Endothelial cell of umbilical vein (primary cell): ENCODE results near the gene ABCD1. TPM values are rescaled to one million over a fixed set of nuclear protein-coding genes. Genes with fewer than 3 reads are reported as not detected.
A peak's percentile ranks its signal among the peaks of the same experiment; 100 is the strongest.

Experiments
- BruUV-seq: library from RNA; stranded (reverse); fragments of 400-500 nt; replicated peaks from 2 replicates; lab custom pipeline; 2021; lab: Mats Ljungman, UMichigan
- CTCF ChIA-PET: fragments of 300-600, 350-600 bp; sonication (Branson Sonifier 250); formaldehyde crosslinking; loops from one replicate; lab custom pipeline; 2021; ENCODE audit warnings: antibody characterized with exemption, inconsistent platforms; lab: Charles Lee
- POLR2A ChIA-PET: fragments of 300-600, 350-600 bp; sonication (Branson Sonifier 250); formaldehyde crosslinking; loops from one replicate; lab custom pipeline; 2021; ENCODE audit warnings: antibody characterized with exemption, inconsistent platforms; lab: Charles Lee
- DNase-seq: peaks from one replicate; pipeline ENCODE4 v3.0.0-alpha.2; 2011; ENCODE audit warnings: low read depth, low spot score
- FAIRE-seq: peaks from 2 replicates; lab custom pipeline; 2011; peaks lifted over from hg19 to GRCh38; lab: Jason Lieb, UNC
- H2AFZ ChIP-seq: 2 replicates; pipeline ENCODE4 v1.6.0; 2012; ENCODE audit warnings: low read depth, low read length, control low read depth, inconsistent platforms
- H3K27ac ChIP-seq: 2 replicates; pipeline ENCODE4 v1.5.1; 2011; ENCODE audit warnings: low read depth, mild to moderate bottlenecking, control low read depth, low read length, moderate library complexity; ENCODE audit not compliant: insufficient read depth
- H3K27me3 ChIP-seq, 2 experiments: 2 replicates each; pipeline versions ENCODE4 v1.6.0 to v1.6.1; 2011; ENCODE audit warnings: low read length in 2 of 2, mixed read lengths in 1 of 2; ENCODE audit not compliant: control insufficient read depth in 2 of 2, insufficient read depth in 2 of 2
- H3K36me3 ChIP-seq, 2 experiments: 2 replicates in 1 of 2; 3 replicates in 1 of 2; pipeline ENCODE4 v1.5.1; 2011; ENCODE audit warnings: low read length in 2 of 2, mild to moderate bottlenecking in 1 of 2, moderate library complexity in 1 of 2; ENCODE audit not compliant: control insufficient read depth in 2 of 2, insufficient read depth in 2 of 2; ENCODE audit errors: extremely low read depth in 1 of 2
- H3K4me1 ChIP-seq: 3 replicates; pipeline ENCODE4 v1.5.1; 2011; ENCODE audit warnings: mild to moderate bottlenecking, low read length; ENCODE audit not compliant: control insufficient read depth, insufficient read depth; ENCODE audit errors: extremely low read depth
- H3K4me2 ChIP-seq: 2 replicates; pipeline ENCODE4 v1.6.1; 2011; ENCODE audit warnings: low read length, control low read depth, mixed read lengths; ENCODE audit not compliant: insufficient read depth
- H3K4me3 ChIP-seq, 3 experiments: fragments of 200-600 bp in 1 of 3; sonication (generic), shearing (Covaris generic) in 1 of 3; replicated peaks in 1 of 3; 2 replicates each; pipeline ENCODE4 v1.5.1; 2011 to 2016; ENCODE audit warnings: control low read depth in 3 of 3, low read length in 3 of 3, mild to moderate bottlenecking in 2 of 3, inconsistent platforms in 1 of 3, low read depth in 1 of 3, moderate library complexity in 1 of 3; ENCODE audit not compliant: insufficient read depth in 1 of 3
- H3K79me2 ChIP-seq: 2 replicates; pipeline ENCODE4 v1.6.0; 2012; ENCODE audit warnings: low read length, inconsistent platforms; ENCODE audit not compliant: control insufficient read depth, insufficient read depth
- H3K9ac ChIP-seq: replicated peaks from 2 replicates; pipeline ENCODE3; 2011; ENCODE audit warnings: low read length, control low read depth; ENCODE audit not compliant: insufficient read depth; ENCODE audit errors: extremely low read depth
- H3K9me1 ChIP-seq: replicated peaks from 3 replicates; pipeline ENCODE4 v1.6.0; 2011; ENCODE audit warnings: mild to moderate bottlenecking, low read length; ENCODE audit not compliant: control insufficient read depth, insufficient read depth; ENCODE audit errors: extremely low read depth
- H3K9me3 ChIP-seq: replicated peaks from 2 replicates; pipeline ENCODE4 v1.5.1; 2012; ENCODE audit warnings: low read length, inconsistent platforms; ENCODE audit not compliant: control insufficient read depth, insufficient read depth
- H4K20me1 ChIP-seq: replicated peaks from 2 replicates; pipeline ENCODE3; 2011; ENCODE audit warnings: mild to moderate bottlenecking, low read length; ENCODE audit not compliant: control insufficient read depth, insufficient read depth; ENCODE audit errors: extremely low read depth
- MYC ChIP-seq: IDR thresholded peaks from one replicate; pipeline ENCODE4 v1.6.1; 2011; ENCODE audit warnings: mild to moderate bottlenecking, low read depth, low read length
- POLR2AphosphoS5 ChIP-seq: IDR thresholded peaks from 2 replicates; pipeline ENCODE4 v1.6.1; 2012; ENCODE audit warnings: low read depth, mild to moderate bottlenecking, control low read depth, low read length, moderate library complexity; ENCODE audit not compliant: insufficient read depth
- dilution Hi-C: fragments of 300-500 bp; cut with MboI; formaldehyde crosslinking; loops from one replicate; pipeline ENCODE4 v1.15.0; 2019; ENCODE audit warnings: low sequenced_read_pairs; ENCODE audit not compliant: extremely low pct_ligation_motif_present
- intact Hi-C: fragments of 100-400 bp; cut with micrococcal nuclease; formaldehyde crosslinking; loops from one replicate; pipeline ENCODE4 v1.10.0; 2022
- polyA plus RNA-seq, 4 experiments: library from polyadenylated mRNA; depleted of rRNA in 3 of 4; stranded (reverse) in 3 of 4; unstranded in 1 of 4; fragments of >200 nt; gene quantifications; 2 replicates each; pipeline versions ENCODE4 v1.2.1 to v1.2.3, GENCODE V29; 2011 to 2012; ENCODE audit warnings: missing spikeins in 1 of 4
- total RNA-seq: library from RNA; stranded (reverse); gene quantifications from 2 replicates; pipeline ENCODE4 v1.2.3, GENCODE V29; 2021
- TF ChIP-seq, protein P1 (sequence below): IDR thresholded peaks from 2 replicates; pipeline ENCODE4 v1.6.1; 2011; ENCODE audit not compliant: insufficient read depth, insufficient read length
- TF ChIP-seq, protein P2 (sequence below), 2 donors: IDR thresholded peaks; 1 replicate in 1 of 2; 2 replicates in 1 of 2; pipeline ENCODE4 v1.5.1; 2011; ENCODE audit warnings: low read length in 2 of 2, mild to moderate bottlenecking in 2 of 2, moderate library complexity in 2 of 2, control low read depth in 1 of 2, inconsistent platforms in 1 of 2, low read depth in 1 of 2; ENCODE audit not compliant: insufficient read depth in 1 of 2; ENCODE audit errors: extremely low read depth in 1 of 2

The ABCD1 gene
- total and polyA plus RNA-seq, 2 donors (not counting 3 experiments of a cell fraction or from before 2014, with no cell fraction given), result 9.1 to 12.9 TPM

DNA sequence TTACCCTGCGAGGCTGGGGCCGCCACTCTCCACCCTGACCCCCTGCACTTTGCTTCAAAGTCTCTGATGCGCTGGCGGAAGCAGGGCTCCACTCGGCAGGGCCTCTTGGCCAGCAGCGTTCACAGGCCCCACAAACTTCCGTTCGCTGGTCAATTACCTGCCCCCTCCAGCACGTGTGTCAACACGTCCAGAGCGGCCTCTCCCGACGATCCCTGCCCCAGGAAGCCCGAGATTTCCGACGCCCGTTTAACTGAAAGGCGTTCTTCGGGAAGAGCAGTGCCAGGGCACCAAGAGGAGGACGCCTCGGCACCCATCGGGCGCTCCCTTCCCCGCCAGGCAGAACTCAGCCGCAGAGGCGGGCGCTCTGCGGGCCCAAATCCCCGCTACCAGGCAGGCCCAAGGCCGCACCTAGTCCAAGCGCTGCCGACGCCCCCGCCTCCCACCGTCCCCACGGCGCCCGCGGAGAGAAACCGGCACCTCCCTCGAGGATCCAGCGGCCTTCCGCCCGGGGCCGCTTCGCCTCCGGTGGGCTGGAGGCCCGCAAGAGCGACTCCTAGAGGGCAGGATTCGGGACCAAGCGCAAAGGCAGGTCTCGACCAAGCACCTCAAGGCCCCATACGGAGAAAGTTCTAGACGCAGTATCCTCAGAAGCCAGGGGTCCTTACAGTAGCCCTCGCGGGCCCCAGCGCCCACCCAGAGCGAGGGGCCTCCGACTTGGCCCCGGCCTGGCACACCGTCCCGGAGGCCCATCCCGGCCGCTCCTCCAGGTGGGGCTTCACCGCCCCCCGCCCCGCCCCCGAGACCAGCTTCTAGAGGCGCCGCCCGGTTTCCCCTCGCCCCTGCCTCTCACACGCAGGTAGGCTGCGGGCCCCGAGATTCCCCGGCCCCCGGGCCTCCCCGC is 1.1 kb upstream of the ABCD1 start:
- Histone ChIP-seq H3K9ac (peak overlapping the region; percentile 69), H2AFZ (no peak overlapping the region), H3K9me1 (no peaks in the 10 kb centered on the region), H3K79me2 (peaks cover 36% of the 10 kb centered on the region), H3K27me3 (no peaks in the 10 kb centered on the region), H4K20me1 (no peaks in the 10 kb centered on the region), H3K27ac (peak overlapping the region; percentile 42), H3K4me2 (peak overlapping the region; percentile 45), H3K4me3 (peak overlapping the region; percentile 41 to 73 (median 54)), H3K9me3 (no peaks in the 10 kb centered on the region), H3K36me3 (peaks cover 4 to 13% of the 10 kb centered on the region in 2 experiments), H3K4me1 (peaks cover 28% of the 10 kb centered on the region)
- TSS peak; percentile 44 for BruUV-seq
- peak; percentile 51 for DNase-seq
- POLR2A ChIA-PET, result no interaction called here
- dilution Hi-C loops (no loop called here), intact Hi-C loops (no loop called here)
- FAIRE-seq, result no peak
- CTCF ChIA-PET, result interaction anchor here (3.0 kb wide), 1 partner anchor 15 kb away, joined by 10 read pairs; no protein-coding TSS in a partner anchor
- no peak for TF ChIP-seq POLR2AphosphoS5
- TF ChIP-seq, protein P1, sequence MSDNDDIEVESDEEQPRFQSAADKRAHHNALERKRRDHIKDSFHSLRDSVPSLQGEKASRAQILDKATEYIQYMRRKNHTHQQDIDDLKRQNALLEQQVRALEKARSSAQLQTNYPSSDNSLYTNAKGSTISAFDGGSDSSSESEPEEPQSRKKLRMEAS, result no peak
- peak; percentile 19 for TF ChIP-seq MYC
- TF ChIP-seq, protein P2, sequence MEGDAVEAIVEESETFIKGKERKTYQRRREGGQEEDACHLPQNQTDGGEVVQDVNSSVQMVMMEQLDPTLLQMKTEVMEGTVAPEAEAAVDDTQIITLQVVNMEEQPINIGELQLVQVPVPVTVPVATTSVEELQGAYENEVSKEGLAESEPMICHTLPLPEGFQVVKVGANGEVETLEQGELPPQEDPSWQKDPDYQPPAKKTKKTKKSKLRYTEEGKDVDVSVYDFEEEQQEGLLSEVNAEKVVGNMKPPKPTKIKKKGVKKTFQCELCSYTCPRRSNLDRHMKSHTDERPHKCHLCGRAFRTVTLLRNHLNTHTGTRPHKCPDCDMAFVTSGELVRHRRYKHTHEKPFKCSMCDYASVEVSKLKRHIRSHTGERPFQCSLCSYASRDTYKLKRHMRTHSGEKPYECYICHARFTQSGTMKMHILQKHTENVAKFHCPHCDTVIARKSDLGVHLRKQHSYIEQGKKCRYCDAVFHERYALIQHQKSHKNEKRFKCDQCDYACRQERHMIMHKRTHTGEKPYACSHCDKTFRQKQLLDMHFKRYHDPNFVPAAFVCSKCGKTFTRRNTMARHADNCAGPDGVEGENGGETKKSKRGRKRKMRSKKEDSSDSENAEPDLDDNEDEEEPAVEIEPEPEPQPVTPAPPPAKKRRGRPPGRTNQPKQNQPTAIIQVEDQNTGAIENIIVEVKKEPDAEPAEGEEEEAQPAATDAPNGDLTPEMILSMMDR (IDR thresholded peaks at IDR 0.05; ENCODE audit: extremely low read depth in 1 of 2, insufficient read depth in 1 of 2, low read depth in 1 of 2, low read length in 2 of 2), result peak; percentile 10 to 48
